ENCODE results near the gene VIPR1.

The VIPR1 gene

DNA sequence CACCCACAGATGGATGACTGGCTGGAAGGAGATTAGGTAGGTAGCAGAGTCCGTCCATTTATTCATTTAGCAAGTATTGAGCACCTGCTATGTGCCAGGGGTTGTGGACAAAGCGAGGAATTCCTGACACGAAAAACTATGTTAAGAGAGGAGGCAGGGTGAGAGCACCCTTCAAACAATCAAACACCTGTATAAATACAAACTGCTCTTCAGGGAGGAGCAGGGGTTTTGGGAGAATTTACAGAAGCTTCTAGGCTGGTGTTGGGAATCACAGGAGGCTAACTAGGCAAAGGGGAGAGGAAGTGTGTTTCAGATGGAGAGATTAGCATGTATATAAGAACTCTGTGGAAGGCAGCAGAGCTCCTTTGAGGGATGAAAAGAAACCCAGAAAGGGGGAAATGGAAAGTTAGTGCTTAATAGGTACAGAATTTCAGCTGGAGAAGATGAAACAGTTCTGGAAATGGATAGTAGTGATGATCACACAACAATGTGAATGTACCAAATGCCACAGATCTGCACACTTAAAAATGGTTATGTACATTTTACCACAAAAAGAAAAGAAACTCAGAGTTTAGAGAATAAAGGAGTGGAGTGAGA lies 80.1 kb downstream of the VIPR1 start:
- Mint-ChIP-seq H3K36me3 (peaks cover 5% of the 10 kb centered on the region), H3K4me1 (ENCODE audit: low read depth) (peaks cover 35% of the 10 kb centered on the region)

More for the DNA sequence above, 80.1 kb downstream of the VIPR1 start:
- Mint-ChIP-seq H3K4me3 (peak overlapping the region; percentile 90), H3K9me3 (ENCODE audit: low read depth) (no peaks in the 10 kb centered on the region), H3K27ac (peak overlapping the region; percentile 94), H3K27me3 (no peaks in the 10 kb centered on the region)

Data from activated naive CD8-positive, alpha-beta T cell (primary cell).